CD14-positive monocyte (primary cell): ENCODE data around the gene SIGLEC12. TPM values are rescaled to one million over a fixed set of nuclear protein-coding genes. Genes with fewer than 3 reads are reported as not detected.

ENCODE experiments used
- DNase-seq, 3 donors: peaks; one replicate each; pipeline ENCODE4 v3.0.0-alpha.2; 2011 to 2022
- H2AFZ ChIP-seq: 2 replicates; pipeline ENCODE4 v1.6.0; 2012; ENCODE audit warnings: mild to moderate bottlenecking, low read depth, low read length, inconsistent platforms; ENCODE audit not compliant: insufficient read depth, poor library complexity, severe bottlenecking
- H3K27ac ChIP-seq, 2 donors: 1 replicate in 1 of 2; 2 replicates in 1 of 2; pipeline ENCODE4 v1.5.1; 2012 to 2013; ENCODE audit warnings: low read length in 2 of 2, control low read depth in 1 of 2, inconsistent platforms in 1 of 2, low read depth in 1 of 2, mild to moderate bottlenecking in 1 of 2
- H3K27me3 ChIP-seq, 2 donors: one replicate each; pipeline versions ENCODE4 v1.6.0 to v1.6.1; 2011 to 2013; ENCODE audit warnings: low read length in 2 of 2; ENCODE audit not compliant: control insufficient read depth in 2 of 2, insufficient read depth in 2 of 2
- H3K36me3 ChIP-seq, 2 donors: replicated peaks in 1 of 2; 1 replicate in 1 of 2; 2 replicates in 1 of 2; pipeline versions ENCODE4 v1.5.1 to v1.6.1; 2012 to 2013; ENCODE audit warnings: low read length in 2 of 2, control low read depth in 1 of 2, inconsistent platforms in 1 of 2, mild to moderate bottlenecking in 1 of 2; ENCODE audit not compliant: insufficient read depth in 2 of 2, control insufficient read depth in 1 of 2
- H3K4me1 ChIP-seq, 2 donors: 1 replicate in 1 of 2; 2 replicates in 1 of 2; pipeline versions ENCODE4 v1.5.1 to v1.6.1; 2012 to 2013; ENCODE audit warnings: low read length in 2 of 2, control low read depth in 1 of 2, inconsistent platforms in 1 of 2, mild to moderate bottlenecking in 1 of 2, moderate library complexity in 1 of 2; ENCODE audit not compliant: insufficient read depth in 2 of 2, control insufficient read depth in 1 of 2
- H3K4me2 ChIP-seq: replicated peaks from 2 replicates; pipeline ENCODE3; 2012; ENCODE audit warnings: low read length, moderate library complexity, mild to moderate bottlenecking; ENCODE audit not compliant: poor library complexity, severe bottlenecking; ENCODE audit errors: extremely low read depth
- H3K4me3 ChIP-seq, 3 experiments: fragments of 200-600 bp in 1 of 3; sonication (generic) in 1 of 3; replicated peaks in 1 of 3; 1 replicate in 2 of 3; 2 replicates in 1 of 3; pipeline ENCODE4 v1.5.1; 2011 to 2013; ENCODE audit warnings: low read length in 3 of 3, mild to moderate bottlenecking in 3 of 3, control low read depth in 2 of 3, low read depth in 2 of 3, inconsistent platforms in 1 of 3, moderate library complexity in 1 of 3
- H3K79me2 ChIP-seq: 2 replicates; pipeline ENCODE4 v1.6.0; 2012; ENCODE audit warnings: mild to moderate bottlenecking, control low read depth, inconsistent platforms, low read length, moderate library complexity; ENCODE audit not compliant: insufficient read depth
- H3K9ac ChIP-seq: 2 replicates; pipeline ENCODE4 v1.6.0; 2017; ENCODE audit warnings: low read length, mild to moderate bottlenecking; ENCODE audit not compliant: insufficient read depth, poor library complexity, severe bottlenecking
- H3K9me3 ChIP-seq, 2 donors: replicated peaks in 1 of 2; 1 replicate in 1 of 2; 2 replicates in 1 of 2; pipeline versions ENCODE4 v1.5.1 to v1.6.1; 2012 to 2013; ENCODE audit warnings: low read length in 2 of 2, control low read depth in 1 of 2; ENCODE audit not compliant: control insufficient read depth in 1 of 2, insufficient read depth in 1 of 2
- H4K20me1 ChIP-seq: 2 replicates; pipeline ENCODE4 v1.6.0; 2012; ENCODE audit warnings: mild to moderate bottlenecking, low read length, control low read depth, moderate library complexity; ENCODE audit not compliant: insufficient read depth
- H3K27ac Mint-ChIP-seq, 7 donors: one replicate each; pipeline ENCODE4 v1.8.0; 2020; ENCODE audit warnings: mild to moderate bottlenecking in 7 of 7, mixed read lengths in 7 of 7, moderate library complexity in 6 of 7, inconsistent platforms in 2 of 7
- H3K27me3 Mint-ChIP-seq, 3 donors: one replicate each; pipeline ENCODE4 v1.8.0; 2021 to 2022; ENCODE audit warnings: low read depth in 3 of 3, mild to moderate bottlenecking in 3 of 3, mixed read lengths in 3 of 3, moderate library complexity in 3 of 3, inconsistent platforms in 1 of 3
- H3K36me3 Mint-ChIP-seq, 2 donors: one replicate each; pipeline ENCODE4 v1.8.0; 2020; ENCODE audit warnings: mixed read lengths in 2 of 2, inconsistent platforms in 1 of 2, mild to moderate bottlenecking in 1 of 2
- H3K4me1 Mint-ChIP-seq: one replicate; pipeline ENCODE4 v1.8.0; 2020; ENCODE audit warnings: mild to moderate bottlenecking, mixed read lengths
- H3K4me3 Mint-ChIP-seq, 2 donors: one replicate each; pipeline ENCODE4 v1.8.0; 2020; ENCODE audit warnings: mild to moderate bottlenecking in 2 of 2, mixed read lengths in 2 of 2, moderate library complexity in 1 of 2
- H3K9me3 Mint-ChIP-seq, 7 donors: one replicate each; pipeline ENCODE4 v1.8.0; 2020 to 2022; ENCODE audit warnings: mixed read lengths in 7 of 7, mild to moderate bottlenecking in 6 of 7, moderate library complexity in 6 of 7, inconsistent platforms in 2 of 7
- CTCF ChIP-seq: fragments of 200-600 bp; IDR thresholded peaks from one replicate; pipeline ENCODE4 v1.8.0; 2022; ENCODE audit warnings: antibody characterized with exemption, mild to moderate bottlenecking
- WGBS: methylation state at CpG from one replicate; pipeline ENCODE4 v1.1.5; 2013; ENCODE audit warnings: missing lambda C conversion rate; ENCODE audit not compliant: insufficient coverage; 5-methylcytosine and 5-hydroxymethylcytosine counted together
- intact Hi-C, 2 donors: fragments of 100-400 bp; cut with micrococcal nuclease; formaldehyde crosslinking; loops; one replicate each; pipeline versions ENCODE4 v1.15.0 to v1.15.1; 2023
- polyA minus RNA-seq: library from RNA; depleted of rRNA, polyadenylated mRNA; stranded (reverse); fragments of >200 nt; gene quantifications from 2 replicates; pipeline ENCODE4 v1.2.3, GENCODE V29; 2012
- polyA plus RNA-seq, 3 donors: library from polyadenylated mRNA; depleted of rRNA in 1 of 3; unstranded in 2 of 3; stranded (reverse) in 1 of 3; fragments of 300-500 nt in 2 of 3; fragments of >200 nt in 1 of 3; fragmentation: Illumina TruSeq in 2 of 3; gene quantifications; 1 replicate in 2 of 3; 2 replicates in 1 of 3; pipeline ENCODE4 v1.2.3, GENCODE V29; 2012 to 2021
- total RNA-seq, 12 experiments: library from RNA in 1 of 12; stranded (reverse) in 1 of 12; fragments of 120-200 nt in 1 of 12; gene quantifications; one replicate each; pipeline ENCODE4 v1.2.4 and lab custom pipeline; 2013 to 2026; ENCODE audit warnings: mixed read lengths in 6 of 12, inconsistent platforms in 1 of 12

Gene SIGLEC12
- total RNA-seq (2013), result 0.64 TPM
- polyA plus RNA-seq, result 1 to 10 TPM in 2 of 3 donors, under 1 TPM in 1; 0.24 to 1.8 (median 1.3) TPM
- 1.4 and 2.7 TPM in 2 replicates for polyA minus RNA-seq
- total RNA-seq (lab: John Stamatoyannopoulos, UW), result 0.05 to 1.5 (median 0.62) reads per million in 11 experiments

DNA sequence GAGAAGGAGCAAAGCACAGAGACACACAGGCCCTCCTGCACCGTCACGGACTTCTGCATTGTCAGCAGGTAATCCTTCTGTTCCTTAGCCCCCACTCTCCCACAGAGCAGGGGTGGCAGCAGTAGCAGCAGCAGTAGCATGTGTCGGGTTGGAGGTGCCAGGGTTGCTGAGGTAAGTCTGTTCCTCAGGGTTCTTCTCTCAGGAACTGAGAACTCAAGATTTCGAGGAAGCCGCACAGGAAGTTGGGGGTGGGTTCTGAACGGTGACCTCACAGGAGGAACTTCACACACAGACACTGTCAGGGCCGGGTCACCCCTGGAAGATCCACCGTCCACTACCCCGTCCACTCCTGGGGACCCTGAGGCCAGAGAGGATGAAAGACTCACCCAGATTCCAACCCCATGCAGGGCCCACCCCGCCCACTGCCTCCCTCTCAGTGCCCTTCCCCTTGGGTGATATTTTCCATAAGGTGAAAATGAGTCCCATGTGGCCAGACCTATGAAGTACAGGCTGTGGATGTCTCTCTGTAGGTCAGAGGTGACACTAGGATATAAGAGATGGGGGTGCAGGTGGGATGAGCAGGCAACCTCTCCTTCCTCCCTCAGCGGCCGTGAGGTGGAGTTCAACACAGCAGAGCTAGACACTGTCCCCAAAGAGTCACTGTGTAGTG lies at the start of gene SIGLEC12:
TSS of gene SIGLEC12 (minus strand) at position 207 of the 670 bp plus-strand sequence. CDS start at position 140, 67 bp downstream.
- intact Hi-C loops, result loop anchor here in 1 of 2 donors (10.0 kb wide), 1 partner anchor 107 kb away; the partner anchor contains the start of gene C19orf84
- peaks cover 34% of the 10 kb centered on the region for H3K79me2 ChIP-seq
- Mint-ChIP-seq H3K27me3 (peaks cover 0 to 2% (median 0%) of the 10 kb centered on the region in 3 donors), H3K27ac (peak within 1 kb of the TSS; percentile 75 to 95 (median 92)), H3K4me1 (peaks cover 71% of the 10 kb centered on the region), H3K4me3 (peak within 1 kb of the TSS; percentile 58 to 84), H3K36me3 (peaks cover 21 to 41% of the 10 kb centered on the region in 2 donors), H3K9me3 (peaks cover 9 to 18% (median 13%) of the 10 kb centered on the region in 7 donors)
- peak within 1 kb of the TSS in 1 of 2 donors; percentile 62 for H3K27ac ChIP-seq
- peaks cover 8 to 13% of the 10 kb centered on the region in 2 donors for H3K9me3 ChIP-seq
- 0% methylated on average over 2 of the region's 12 CpGs for WGBS
- no peaks in the 10 kb centered on the region for H3K27me3 ChIP-seq
- H3K36me3 ChIP-seq, result no peaks in the 10 kb centered on the region
- peak; percentile 75 to 88 (median 84) for DNase-seq
- peak within 1 kb of the TSS; percentile 25 for H3K9ac ChIP-seq
- peak within 1 kb of the TSS in 1 of 3 experiments; percentile 66 for H3K4me3 ChIP-seq
- peak within 1 kb of the TSS; percentile 68 for H3K4me2 ChIP-seq
- no peak within 1 kb of the TSS for H2AFZ ChIP-seq
- H4K20me1 ChIP-seq, result no peaks in the 10 kb centered on the region
- peaks cover 64 to 74% of the 10 kb centered on the region in 2 donors for H3K4me1 ChIP-seq
- TF ChIP-seq CTCF, result no peak

GRCh38 chr19:51550848-51551672 lies 49.5 kb upstream of the SIGLEC12 start:
- intact Hi-C loops, result loop anchor here (5.0 to 10.0 kb wide), 2 partner anchors 54 to 56 kb away; no protein-coding TSS in a partner anchor
- Histone ChIP-seq H3K9ac (no peak overlapping the region), H3K4me3 (peak overlapping the region in 1 of 3 experiments; percentile 43), H3K36me3 (no peaks in the 10 kb centered on the region), H3K4me1 (peaks cover 58 to 68% of the 10 kb centered on the region in 2 donors), H2AFZ (no peak overlapping the region), H3K4me2 (peak overlapping the region; percentile 63), H3K79me2 (no peaks in the 10 kb centered on the region), H4K20me1 (no peaks in the 10 kb centered on the region), H3K9me3 (no peaks in the 10 kb centered on the region), H3K27ac (no peak overlapping the region), H3K27me3 (peaks cover 13 to 40% of the 10 kb centered on the region in 2 donors)
- H3K9me3 Mint-ChIP-seq, result peaks cover 0 to 2% (median 0%) of the 10 kb centered on the region in 7 donors
- TF ChIP-seq CTCF, result no peak
- H3K27ac Mint-ChIP-seq, result peak overlapping the region in 1 of 7 donors; percentile 70
- 81% methylated on average over 13 of the region's 20 CpGs for WGBS
- peaks cover 41 to 63% (median 51%) of the 10 kb centered on the region in 3 donors for H3K27me3 Mint-ChIP-seq
- H3K4me3 Mint-ChIP-seq, result peak overlapping the region; percentile 56 to 79
- DNase-seq, result no peak
- H3K4me1 Mint-ChIP-seq, result peaks cover 68% of the 10 kb centered on the region
- peaks cover 0 to 13% of the 10 kb centered on the region in 2 donors for H3K36me3 Mint-ChIP-seq
